ENCODE results near the gene EXOC6B. TPM values are rescaled to one million over a fixed set of nuclear protein-coding genes. Genes with fewer than 3 reads are reported as not detected.
A peak's percentile ranks its signal among the peaks of the same experiment; 100 is the strongest.

The EXOC6B gene
- total and polyA plus RNA-seq, 2 experiments from 2014 or later = 8.9 to 18.3 TPM

GRCh38 chr2:72147303-72147971, 678.4 kb downstream of the EXOC6B start, which contains the start of gene CYP26B1:
Gene CYP26B1 (minus strand): TSS chr2:72147862. CDS start chr2:72147834, 28 bp downstream.
- peak; percentile 46 for DNase-seq
- TF ChIP-seq EZH2 (IDR thresholded peaks at IDR 0.05; ENCODE audit: insufficient read depth, poor library complexity, severe bottlenecking) (no peak), EZH2phosphoT487 (IDR thresholded peaks at IDR 0.05; ENCODE audit: insufficient read depth, low read depth) (peak; percentile 22; the same call in 1 of the 2 replicates)
- H3K4me2 ChIP-seq (ENCODE audit: unreplicated experiment) = peak within 1 kb of the TSS; percentile 61
- H3K36me3 ChIP-seq (ENCODE audit: low read depth) = no peaks in the 10 kb centered on the region
- no peaks in the 10 kb centered on the region for H4K20me1 ChIP-seq (ENCODE audit: insufficient read depth)
- H3K4me1 ChIP-seq (ENCODE audit: insufficient read depth) = peaks cover 9% of the 10 kb centered on the region
- no peaks in the 10 kb centered on the region for H3K9me2 ChIP-seq (ENCODE audit: insufficient read depth)
- H3K9ac ChIP-seq = no peak within 1 kb of the TSS
- H3K9me3 ChIP-seq (ENCODE audit: low read depth) = no peaks in the 10 kb centered on the region
- H2AFZ ChIP-seq = peak within 1 kb of the TSS; percentile 62; the same call in 1 of the 2 replicates
- 1 to 2% methylated on average over 31 to 59 of the region's 69 CpGs for WGBS, 2 experiments (ENCODE audit: low coverage in 1 of 2, low lambda C conversion rate in 2 of 2, missing lambda C conversion rate in 2 of 2)
- peaks cover 60% of the 10 kb centered on the region for H3K27me3 ChIP-seq (replicated peaks; ENCODE audit: insufficient read depth)
- in situ Hi-C loops (cut with MboI) = loop anchor here (10.0 kb wide), 1 partner anchor 343 kb away; no protein-coding TSS in a partner anchor
- no peak within 1 kb of the TSS for H3K27ac ChIP-seq
- H3K79me2 ChIP-seq (ENCODE audit: insufficient read depth) = no peaks in the 10 kb centered on the region
- peak within 1 kb of the TSS; percentile 71 for H3K4me3 ChIP-seq
- no peaks in the 10 kb centered on the region for H3F3A ChIP-seq (ENCODE audit: insufficient read depth)

- DNase-seq = no peak
- Histone ChIP-seq H3K79me2 (ENCODE audit: insufficient read depth) (no peaks in the 10 kb centered on the region), H3K27ac (no peak overlapping the region), H3K27me3 (replicated peaks; ENCODE audit: insufficient read depth) (peaks cover 60% of the 10 kb centered on the region), H3K4me3 (no peak overlapping the region; the same call in 1 of the 2 replicates), H3K9me3 (ENCODE audit: low read depth) (no peaks in the 10 kb centered on the region), H2AFZ (no peak overlapping the region), H4K20me1 (ENCODE audit: insufficient read depth) (no peaks in the 10 kb centered on the region), H3K36me3 (ENCODE audit: low read depth) (no peaks in the 10 kb centered on the region), H3K4me1 (ENCODE audit: insufficient read depth) (peaks cover 9% of the 10 kb centered on the region), H3K9me2 (ENCODE audit: insufficient read depth) (no peaks in the 10 kb centered on the region), H3K9ac (no peak overlapping the region), H3F3A (ENCODE audit: insufficient read depth) (no peaks in the 10 kb centered on the region), H3K4me2 (ENCODE audit: unreplicated experiment) (no peak overlapping the region)
- no peak for TF ChIP-seq EZH2phosphoT487 (IDR thresholded peaks at IDR 0.05; ENCODE audit: insufficient read depth, low read depth)
- TF ChIP-seq EZH2 (IDR thresholded peaks at IDR 0.05; ENCODE audit: insufficient read depth, poor library complexity, severe bottlenecking) = peak; percentile 99
- WGBS, 2 experiments (ENCODE audit: low coverage in 1 of 2, low lambda C conversion rate in 2 of 2, missing lambda C conversion rate in 2 of 2) = 1 to 3% methylated on average over 48 to 58 of the region's 58 CpGs
- in situ Hi-C loops (cut with MboI) = loop anchor here (10.0 kb wide), 1 partner anchor 342 kb away; no protein-coding TSS in a partner anchor
These were observed 679.2 kb downstream of the EXOC6B start for GRCh38 chr2:72146347-72147302.

- in situ Hi-C loops (cut with MboI) = loop anchor here (10.0 kb wide), 1 partner anchor 341 kb away; no protein-coding TSS in a partner anchor
- H3K27me3 ChIP-seq (replicated peaks; ENCODE audit: insufficient read depth) = peaks cover 60% of the 10 kb centered on the region
- H4K20me1 ChIP-seq (ENCODE audit: insufficient read depth) = no peaks in the 10 kb centered on the region
- peak overlapping the region; percentile 52 for H3K4me3 ChIP-seq
- no peaks in the 10 kb centered on the region for H3K79me2 ChIP-seq (ENCODE audit: insufficient read depth)
- peak overlapping the region; percentile 31; the same call in 1 of the 2 replicates for H2AFZ ChIP-seq
- 3 to 4% methylated on average over 30 to 33 of the region's 33 CpGs for WGBS, 2 experiments (ENCODE audit: low coverage in 1 of 2, low lambda C conversion rate in 2 of 2, missing lambda C conversion rate in 2 of 2)
- H3K9me3 ChIP-seq (ENCODE audit: low read depth) = no peaks in the 10 kb centered on the region
- H3K4me1 ChIP-seq (ENCODE audit: insufficient read depth) = peaks cover 9% of the 10 kb centered on the region
- no peaks in the 10 kb centered on the region for H3K36me3 ChIP-seq (ENCODE audit: low read depth)
- H3K27ac ChIP-seq = no peak overlapping the region
- no peaks in the 10 kb centered on the region for H3K9me2 ChIP-seq (ENCODE audit: insufficient read depth)
- H3K9ac ChIP-seq = no peak overlapping the region
- peak; percentile 42 for DNase-seq
- no peak for TF ChIP-seq EZH2 (IDR thresholded peaks at IDR 0.05; ENCODE audit: insufficient read depth, poor library complexity, severe bottlenecking)
- 0 out of 2 replicates have a peak, but pooled peaks have one; percentile 8 for TF ChIP-seq EZH2phosphoT487 (IDR thresholded peaks at IDR 0.05; ENCODE audit: insufficient read depth, low read depth)
- no peaks in the 10 kb centered on the region for H3F3A ChIP-seq (ENCODE audit: insufficient read depth)
- H3K4me2 ChIP-seq (ENCODE audit: unreplicated experiment) = peak overlapping the region; percentile 77
These were observed 680.0 kb downstream of the EXOC6B start for GRCh38 chr2:72145658-72146329.
